HG03108 (cell line): ENCODE results near the gene LNP1.
"Not testable (repeated sequence)": the region's sequence is repeated elsewhere in the genome, so short reads cannot be mapped to it uniquely, and the experiment has no call there.

Source experiments
- ATAC-seq: cut with Tn5 transposase; IDR thresholded peaks from one replicate; pipeline ENCODE4 v1.9.1; 2021; ENCODE audit warnings: moderate library complexity; ENCODE audit not compliant: unreplicated experiment

The LNP1 gene, protein sequence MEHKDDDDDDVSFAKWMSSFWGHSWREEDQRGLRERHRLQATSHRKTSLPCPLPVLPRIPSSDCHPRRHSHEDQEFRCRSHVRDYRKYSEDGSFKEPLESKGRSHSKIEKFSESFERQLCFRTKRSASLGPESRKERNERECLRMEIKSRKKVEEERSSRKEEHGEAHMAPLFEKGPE

DNA sequence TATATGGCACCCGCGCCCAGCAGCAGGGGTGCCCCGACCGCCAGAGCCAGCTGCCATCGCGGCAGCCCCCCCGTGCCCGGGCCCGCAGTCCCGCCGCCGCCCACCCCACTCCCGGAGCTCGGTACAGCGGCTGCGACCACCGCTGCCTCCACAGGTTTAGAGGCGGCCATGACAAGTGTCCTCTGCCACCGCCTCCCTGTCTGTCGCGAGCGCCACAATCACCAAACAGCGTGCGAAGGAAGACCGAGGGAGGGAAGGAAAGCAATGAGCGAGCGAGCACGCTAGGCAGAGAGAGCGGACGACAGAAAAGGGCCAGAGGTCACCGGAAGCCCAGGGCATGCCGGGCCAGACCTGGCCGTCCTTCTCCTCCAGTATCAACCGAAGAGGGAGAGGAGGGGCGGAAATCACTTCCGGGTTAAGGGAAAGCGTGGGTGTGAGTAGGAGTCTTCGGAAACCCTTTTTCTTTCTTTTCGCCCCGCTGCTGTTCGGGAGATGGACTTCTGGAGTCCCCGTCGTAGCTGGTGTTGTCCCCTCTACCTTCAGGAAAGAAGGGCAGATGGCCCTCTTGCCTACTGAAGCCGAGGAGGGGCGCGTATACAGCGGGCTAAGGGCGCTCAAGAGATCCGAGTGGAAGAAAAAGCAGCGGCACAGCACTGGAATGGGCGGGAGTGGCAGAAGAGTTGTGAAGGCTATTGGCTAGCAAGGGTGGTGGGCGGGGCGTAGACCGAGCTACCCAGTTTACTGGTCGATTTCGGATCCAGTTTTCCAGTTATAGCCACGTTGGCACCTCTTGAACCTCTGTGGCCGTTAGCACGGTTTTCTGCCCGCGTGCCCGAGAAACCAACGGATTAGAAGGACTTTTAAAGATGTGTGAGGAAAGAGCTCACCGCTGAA is at the start of gene LNP1, which contains the start of gene TOMM70:
LNP1 (plus strand) TSS at position 760 of the 894 bp plus-strand sequence. CDS start 28,191 bp downstream, outside the sequence.
TOMM70 (minus strand) TSS at position 310 of the 894 bp plus-strand sequence; CDS start at position 170, 140 bp downstream.
- ATAC-seq = peak; percentile 85

DNA sequence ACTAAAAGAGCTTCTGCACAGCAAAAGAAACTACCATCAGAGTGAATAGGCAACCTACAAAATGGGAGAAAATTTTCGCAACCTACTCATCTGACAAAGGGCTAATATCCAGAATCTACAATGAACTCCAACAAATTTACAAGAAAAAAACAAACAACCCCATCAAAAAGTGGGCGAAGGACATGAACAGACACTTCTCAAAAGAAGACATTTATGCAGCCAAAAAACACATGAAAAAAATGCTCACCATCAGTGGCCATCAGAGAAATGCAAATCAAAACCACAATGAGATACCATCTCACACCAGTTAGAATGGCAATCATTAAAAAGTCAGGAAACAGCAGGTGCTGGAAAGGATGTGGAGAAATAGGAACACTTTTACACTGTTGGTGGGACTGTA is 49.6 kb upstream of the LNP1 start:
- ATAC-seq = not testable (repeated sequence)

DNA sequence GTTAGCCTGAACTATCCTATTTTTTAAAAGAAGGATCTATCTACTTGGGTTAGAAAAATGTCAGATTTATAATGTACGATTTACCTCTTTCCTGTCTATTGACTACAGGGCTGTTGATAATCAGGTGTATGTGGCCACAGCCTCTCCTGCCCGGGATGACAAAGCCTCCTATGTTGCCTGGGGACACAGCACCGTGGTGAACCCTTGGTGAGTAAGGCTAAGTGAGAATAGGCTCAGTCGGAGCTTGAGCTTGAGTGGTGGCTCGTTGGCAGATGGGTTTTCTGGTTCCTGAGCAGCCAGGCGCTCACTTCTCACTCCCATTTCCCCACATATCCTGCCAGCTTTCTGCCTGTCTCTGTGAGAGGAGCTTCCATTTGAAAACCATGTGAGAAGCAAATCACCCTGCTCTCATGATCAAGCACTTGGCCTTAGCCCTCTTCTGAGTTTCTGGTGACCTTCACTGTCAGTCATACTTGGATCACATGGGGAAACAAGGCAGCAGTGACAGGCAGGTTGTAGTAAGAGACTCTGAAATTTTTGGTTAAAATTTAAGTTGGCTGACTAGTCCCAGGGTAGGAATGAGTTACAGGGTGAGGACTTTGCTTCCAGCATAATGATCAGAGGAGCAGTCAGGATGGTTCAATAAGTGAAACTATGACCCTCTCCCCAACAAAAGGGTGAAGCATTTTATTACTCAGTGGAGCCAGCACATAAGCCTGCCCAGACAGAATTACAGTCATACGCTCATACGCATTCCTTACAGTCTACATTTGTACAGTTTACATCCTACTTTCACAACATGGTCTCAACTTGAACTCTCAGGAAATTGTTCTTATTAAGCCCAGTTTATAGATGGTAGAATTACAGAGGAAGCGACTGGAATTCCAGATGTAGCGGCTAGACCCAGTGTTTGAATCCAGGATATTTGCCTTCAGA is 48.8 kb upstream of the LNP1 start:
- ATAC-seq = no peak

DNA sequence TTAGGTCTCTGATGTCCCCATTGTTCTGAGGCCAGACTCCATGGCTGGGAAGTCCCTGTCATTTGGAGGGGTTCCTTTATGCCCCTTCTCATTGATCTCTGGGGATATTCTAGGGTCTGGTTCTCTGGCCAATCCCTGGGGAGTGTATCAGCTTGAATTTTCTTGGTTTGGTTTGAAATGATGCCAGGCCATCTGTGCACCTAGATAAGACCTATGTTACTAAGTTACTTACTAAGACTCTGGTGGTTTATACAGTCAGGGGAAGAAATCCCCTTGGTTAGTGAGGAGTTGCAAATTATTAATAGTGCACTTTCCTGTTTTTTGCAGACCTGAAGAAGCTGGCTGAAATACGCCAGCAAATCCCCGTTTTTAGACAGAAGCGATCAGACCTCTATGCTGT is 46.5 kb upstream of the LNP1 start:
- ATAC-seq = peak; percentile 59

DNA sequence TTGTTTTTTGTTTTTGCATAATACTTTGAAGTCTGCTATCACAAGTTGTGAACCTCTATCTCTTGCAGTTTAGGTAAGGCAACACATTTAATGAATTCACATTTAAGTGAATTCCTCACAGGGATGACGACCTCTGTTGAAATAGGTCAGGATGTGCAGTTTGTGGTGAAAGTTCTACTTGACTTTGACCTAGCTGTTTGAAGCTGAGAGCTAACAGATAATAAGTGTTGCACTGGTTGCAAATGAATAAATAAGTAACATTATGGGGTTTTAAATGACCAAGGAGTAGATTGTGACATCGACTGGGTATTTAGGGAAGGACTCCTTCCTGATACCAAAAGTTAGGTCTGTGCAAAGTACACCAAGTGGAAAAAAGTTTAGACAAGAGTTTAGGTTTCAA is 42.9 kb upstream of the LNP1 start:
- no peak for ATAC-seq

DNA sequence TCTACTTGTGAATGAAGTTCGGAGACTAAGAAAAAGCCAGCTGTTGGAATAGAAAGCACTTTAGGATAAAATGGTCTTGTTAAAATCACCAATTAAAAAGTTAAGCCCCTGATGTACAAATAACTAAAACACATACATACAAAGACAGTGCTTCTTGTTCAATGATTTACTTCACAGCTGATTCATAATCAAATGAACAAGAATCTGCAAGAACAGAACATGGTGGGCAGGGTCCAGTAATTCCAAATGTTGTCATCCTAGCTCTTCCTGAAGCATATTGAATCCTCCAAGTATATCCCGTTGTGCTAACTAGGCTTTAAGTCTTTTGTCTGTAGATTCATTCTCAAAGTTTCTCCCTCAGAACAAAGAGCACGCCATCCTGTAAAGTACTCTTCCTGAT is 42.3 kb upstream of the LNP1 start:
- ATAC-seq = no peak

DNA sequence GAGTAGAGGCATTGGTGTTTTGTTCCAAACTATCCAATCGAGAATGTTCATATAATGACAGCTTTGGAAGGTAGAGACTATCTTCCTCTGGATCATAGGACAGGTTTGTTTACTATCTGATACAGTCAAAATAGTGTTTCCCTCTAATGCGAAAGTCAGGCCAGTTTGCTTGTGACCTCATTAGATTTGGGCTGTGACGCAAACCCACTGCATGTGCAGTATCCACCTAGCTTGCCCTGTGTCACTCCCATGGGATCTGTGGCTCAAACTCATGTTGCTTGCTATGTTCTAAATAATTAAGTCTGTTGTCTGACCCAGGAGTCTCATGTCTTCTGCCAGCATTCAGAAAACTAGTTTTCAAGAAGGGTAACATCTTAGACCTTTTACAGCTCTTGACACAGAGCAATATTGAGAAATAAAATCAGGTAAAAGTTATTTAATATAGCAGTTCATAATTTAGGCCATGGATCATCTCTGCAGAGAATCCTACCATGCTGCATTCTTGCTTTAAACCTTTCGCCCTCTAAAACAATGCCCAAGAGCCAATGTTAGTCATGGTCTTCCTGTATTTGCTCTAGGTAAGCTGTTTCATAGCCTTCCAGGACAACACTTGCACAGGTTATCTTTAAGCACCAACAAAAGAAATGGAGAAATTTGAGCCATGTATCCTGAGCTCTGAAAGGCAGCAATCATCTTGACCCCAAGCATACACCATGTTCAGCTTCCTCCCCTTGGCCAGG is 40.4 kb upstream of the LNP1 start:
- no peak for ATAC-seq

DNA sequence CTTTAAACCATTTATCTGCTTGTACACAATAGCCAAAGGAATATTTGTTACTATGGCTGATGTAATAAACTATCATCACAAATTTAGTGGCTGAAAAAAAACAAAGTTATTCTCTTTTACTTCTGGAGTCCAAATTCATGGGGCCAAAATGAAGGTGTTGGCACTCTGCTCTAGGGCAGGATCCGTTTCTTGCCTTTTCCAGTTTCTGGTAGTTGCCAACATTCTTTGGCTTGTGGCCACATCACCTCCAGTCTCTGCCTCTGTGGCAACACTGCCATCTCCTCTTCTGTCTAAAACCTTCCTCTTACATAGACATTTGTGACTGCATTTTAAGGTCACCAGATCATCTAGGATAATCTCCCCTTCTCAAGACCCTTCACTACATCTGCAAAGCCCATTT is 39.4 kb upstream of the LNP1 start:
- no peak for ATAC-seq

DNA sequence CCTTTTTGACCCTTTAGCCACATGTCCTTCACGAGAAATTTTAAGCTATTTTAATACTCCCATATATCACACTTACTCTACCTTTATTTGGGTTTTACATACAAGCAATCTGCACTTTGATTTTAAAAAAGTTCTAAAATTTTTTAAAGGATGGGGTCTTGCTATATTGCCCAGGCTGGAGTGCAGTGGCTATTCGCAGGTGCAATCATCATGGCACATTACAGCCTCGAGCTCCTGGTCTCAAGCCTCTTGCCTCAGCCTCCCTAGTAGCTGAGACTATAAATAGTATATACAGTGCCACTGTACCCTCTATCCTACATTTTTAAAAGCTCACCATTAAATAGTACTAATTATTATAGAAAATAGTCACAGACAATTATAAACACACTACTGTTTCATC is 36.9 kb upstream of the LNP1 start:
- no peak for ATAC-seq

DNA sequence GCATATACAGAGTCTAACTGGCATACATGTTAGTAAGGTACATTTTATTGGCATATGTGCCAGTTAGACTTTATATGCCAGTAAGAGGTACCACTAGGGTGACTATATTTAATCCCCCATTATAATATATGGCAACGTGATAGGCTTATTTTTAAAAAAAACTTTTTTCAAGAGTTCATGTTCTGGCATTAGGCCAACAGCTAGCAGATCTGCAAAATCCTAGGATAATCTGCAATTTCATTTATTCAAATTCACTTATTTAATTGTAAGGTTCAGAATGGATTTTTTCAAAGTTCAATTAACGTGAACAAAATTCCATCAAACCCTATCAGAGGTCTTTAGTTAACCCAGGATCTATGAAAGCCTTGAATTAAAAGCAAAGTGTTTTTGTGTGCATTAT is 34.9 kb upstream of the LNP1 start:
- ATAC-seq = no peak

DNA sequence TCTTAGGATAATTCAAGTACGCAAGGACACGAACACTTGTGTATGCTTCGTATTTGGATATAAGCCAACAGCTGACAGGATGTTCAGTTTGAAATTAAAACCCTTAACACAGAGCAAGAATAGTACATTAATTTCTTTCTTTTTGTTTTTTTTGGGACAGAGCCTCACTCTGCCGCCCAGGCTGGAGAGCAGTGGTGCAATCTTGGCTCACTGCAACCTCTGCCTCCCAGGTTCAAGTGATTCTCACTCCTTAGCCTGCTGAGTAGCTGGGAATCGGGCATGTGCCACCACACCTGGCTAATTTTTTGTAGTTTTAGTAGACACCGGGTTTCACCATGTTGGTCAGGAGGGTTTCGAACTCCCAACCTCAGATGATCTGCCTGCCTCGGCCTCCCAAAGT is 32.9 kb upstream of the LNP1 start:
- no peak for ATAC-seq

DNA sequence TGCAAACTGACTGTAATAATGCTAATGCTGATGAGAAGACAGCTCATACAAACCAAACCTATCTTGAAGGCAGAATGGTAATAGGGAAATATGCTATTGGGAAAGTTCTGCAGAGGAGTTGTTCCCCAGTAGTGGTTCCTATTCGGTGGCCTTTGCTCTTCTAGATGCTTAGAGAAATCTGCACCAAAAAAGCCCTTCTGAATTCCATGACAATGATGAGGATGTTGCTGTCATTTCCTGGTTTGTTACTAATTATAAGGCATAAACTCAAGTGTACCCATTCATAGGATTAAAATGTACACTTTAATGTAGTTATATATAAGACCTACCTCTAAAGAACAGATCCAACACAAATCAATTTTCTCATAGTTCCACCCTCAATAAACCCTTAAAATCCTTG is 30.6 kb upstream of the LNP1 start:
- no peak for ATAC-seq

DNA sequence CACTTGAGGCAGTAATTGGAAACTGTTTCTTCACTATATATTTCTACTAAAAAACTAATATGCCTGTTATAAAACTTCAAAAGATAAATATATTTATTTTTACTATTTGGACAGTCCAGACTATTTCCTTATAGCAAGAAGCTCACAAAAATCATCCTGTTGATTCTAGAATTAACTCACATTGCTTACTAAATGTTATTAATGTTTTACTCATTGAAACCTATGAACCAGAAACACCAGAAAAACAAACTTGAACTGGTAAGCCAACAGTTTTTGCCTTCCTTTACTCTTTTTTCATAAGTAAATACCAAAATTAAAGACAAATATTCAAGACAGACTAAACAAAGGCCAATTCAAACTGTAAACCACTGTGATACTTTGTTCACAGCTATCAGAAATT is 26.8 kb upstream of the LNP1 start:
- no peak for ATAC-seq

DNA sequence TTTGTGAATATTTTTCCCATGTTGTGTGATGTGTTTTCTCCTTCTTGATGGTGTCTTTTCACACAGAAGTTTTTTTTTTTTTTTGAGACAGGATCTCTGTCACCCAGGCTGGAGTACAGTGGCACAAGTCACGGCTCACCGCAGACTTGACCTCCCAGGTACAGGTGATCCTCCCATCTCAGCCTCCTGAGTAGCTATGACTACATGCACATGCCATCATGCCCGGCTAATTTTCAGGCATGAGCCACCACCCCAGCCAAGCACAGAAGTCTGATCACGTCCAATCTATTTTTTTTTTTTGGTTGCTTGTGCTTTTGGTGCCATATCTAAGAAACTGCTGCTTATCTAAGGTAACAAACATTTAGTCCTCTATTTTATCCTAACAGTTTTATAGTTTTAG is 25.0 kb upstream of the LNP1 start:
- no peak for ATAC-seq

DNA sequence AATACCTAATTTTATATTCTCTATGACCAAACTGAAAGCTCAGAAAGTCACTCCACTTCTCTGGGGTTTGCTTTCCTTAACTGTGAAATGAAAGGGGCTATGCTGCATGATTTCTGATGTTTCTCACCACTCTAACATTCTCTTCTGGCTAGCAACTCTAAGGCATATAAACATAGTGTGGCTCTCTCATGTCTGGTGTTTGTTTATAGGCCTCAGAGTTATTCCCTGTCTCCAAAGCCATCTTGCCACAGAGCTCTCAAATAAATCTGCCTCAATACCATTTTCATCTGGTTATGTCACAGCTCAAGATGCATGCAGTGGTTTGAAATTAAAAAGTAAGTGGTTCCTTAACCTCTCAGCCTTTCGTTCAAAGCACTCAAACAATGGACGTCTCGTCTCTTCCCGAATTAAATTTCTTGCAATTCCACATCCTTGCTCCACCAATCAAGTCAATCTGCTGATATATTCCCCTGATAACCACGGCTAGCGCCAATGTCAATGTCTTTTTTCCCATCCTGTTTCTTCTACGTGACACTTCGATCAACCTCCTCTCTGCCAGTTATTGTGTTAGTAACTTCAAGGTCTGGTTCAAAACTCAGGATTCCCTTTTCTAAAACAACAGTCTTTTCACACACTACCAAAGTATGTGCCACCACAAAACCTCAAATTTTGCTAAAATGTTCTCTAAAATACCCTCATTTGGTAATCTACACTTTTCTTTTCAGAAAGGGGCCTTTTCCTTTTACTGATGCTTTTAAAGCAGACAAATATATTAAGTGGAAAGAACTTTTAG is 16.4 kb upstream of the LNP1 start:
- ATAC-seq = no peak

DNA sequence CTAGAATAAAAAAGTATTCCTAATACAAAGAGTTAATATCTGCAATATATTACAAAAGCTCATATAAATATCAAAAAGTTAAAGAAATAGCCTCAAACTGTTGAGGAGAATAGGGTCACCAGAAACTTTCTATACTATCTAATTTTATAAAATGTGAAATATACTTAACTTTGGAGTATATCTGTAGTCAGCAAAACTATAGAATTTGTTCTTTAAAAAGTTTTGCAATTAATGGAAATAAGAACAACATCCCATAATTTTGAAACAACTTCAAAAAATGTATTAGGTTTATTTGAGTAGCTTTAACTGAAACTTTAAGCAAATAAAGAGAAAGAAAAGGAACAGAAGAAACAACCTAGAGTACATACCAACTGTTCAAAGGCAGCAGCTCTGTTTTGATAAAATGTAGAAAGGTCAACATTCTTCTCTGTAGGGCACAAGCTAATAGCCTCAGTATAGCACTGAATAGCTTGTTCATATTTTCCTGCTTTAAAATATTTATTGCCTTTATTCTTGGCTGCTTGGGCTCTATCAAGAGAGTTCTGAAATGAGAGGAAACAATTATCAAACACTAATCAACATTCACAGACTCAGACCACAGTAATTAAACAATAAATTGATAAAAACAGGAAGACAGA is 14.8 kb upstream of the LNP1 start:
- no peak for ATAC-seq

DNA sequence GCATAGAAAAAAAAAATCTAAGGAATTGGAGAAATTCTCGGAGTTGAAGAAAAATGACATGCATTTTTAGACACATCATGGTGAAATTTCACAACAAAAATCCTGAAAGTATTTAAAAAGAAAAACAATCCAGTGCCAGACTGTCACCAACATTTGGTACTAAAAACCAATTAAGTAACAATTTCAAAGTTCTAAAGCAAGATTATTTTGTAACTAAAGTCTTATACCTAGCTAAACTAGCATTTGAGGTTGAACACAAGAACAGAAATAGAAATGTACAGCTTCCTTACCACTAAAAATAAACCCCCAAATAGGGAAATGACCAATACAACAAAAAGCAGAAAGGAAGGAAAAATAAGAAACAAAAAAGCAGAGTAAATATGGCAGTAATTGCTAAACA is 12.3 kb upstream of the LNP1 start:
- no peak for ATAC-seq

DNA sequence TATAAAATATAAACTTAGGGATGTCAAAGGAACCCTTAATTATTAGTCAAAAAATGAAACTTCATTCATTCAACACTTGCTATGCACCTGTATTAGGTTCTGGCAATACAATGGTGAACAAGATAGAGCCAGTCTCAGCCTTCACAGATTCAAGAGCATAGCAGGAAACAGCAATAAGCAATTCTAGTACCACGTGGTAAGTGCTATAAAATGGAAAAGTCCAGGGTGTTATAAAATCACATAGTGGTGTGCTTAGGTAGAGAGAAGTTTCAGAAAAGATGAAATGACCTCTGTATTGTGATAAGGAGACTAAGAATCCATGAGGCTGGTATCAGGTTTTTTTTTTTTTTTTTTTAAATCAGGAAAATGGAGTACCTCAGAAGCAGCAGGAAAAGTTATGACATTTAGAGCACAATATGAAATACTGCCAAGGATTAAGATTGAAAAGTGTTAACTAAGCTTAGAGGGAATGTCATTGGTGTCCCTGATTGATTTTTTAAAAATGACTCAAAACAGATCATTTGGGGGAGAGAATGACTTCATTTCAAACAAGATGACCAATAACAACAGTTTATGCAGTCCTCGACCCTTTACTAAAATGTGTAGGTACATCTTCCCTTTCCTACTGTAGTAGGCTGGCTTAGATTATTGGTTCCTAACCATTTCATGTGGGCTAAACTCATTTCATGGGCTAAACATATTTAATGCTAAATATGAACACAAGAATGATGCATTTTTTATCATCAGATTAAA is 5.5 kb upstream of the LNP1 start:
- no peak for ATAC-seq

DNA sequence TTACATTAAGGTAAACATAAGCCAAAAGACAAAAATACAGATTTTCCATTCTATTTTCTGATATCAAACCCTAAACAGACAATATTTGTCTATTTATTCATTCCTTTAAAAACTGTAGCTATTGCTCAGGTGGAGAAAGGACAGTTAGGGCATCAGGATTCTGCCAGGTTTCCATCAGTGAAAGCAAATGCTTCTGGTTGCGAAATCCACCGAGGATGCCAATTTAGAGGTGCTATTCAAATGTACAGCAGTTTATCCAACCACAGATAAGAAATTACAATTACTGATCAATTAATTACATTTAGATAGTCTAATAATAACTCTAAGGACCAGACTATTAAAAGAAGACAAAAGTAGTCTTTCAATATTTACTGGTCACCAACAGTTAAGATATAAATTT is 4.4 kb upstream of the LNP1 start:
- ATAC-seq = no peak
